Fibroblast of lung (primary cell): Measurements from ENCODE around the gene NEDD4L.

Experiments used
- EZH2 ChIP-seq: IDR thresholded peaks from 2 replicates; pipeline ENCODE4 v1.5.1; 2012; ENCODE audit warnings: low read length, control low read depth, mild to moderate bottlenecking; ENCODE audit errors: missing control alignments
- TF ChIP-seq, protein P1 (sequence below), 2 donors: IDR thresholded peaks in 1 of 2; conservative IDR thresholded peaks in 1 of 2; 1 replicate in 1 of 2; 2 replicates in 1 of 2; pipeline ENCODE4 v1.5.1; 2011 to 2012; ENCODE audit warnings: low read length in 2 of 2, control low read depth in 1 of 2, inconsistent platforms in 1 of 2, low read depth in 1 of 2, mild to moderate bottlenecking in 1 of 2

DNA sequence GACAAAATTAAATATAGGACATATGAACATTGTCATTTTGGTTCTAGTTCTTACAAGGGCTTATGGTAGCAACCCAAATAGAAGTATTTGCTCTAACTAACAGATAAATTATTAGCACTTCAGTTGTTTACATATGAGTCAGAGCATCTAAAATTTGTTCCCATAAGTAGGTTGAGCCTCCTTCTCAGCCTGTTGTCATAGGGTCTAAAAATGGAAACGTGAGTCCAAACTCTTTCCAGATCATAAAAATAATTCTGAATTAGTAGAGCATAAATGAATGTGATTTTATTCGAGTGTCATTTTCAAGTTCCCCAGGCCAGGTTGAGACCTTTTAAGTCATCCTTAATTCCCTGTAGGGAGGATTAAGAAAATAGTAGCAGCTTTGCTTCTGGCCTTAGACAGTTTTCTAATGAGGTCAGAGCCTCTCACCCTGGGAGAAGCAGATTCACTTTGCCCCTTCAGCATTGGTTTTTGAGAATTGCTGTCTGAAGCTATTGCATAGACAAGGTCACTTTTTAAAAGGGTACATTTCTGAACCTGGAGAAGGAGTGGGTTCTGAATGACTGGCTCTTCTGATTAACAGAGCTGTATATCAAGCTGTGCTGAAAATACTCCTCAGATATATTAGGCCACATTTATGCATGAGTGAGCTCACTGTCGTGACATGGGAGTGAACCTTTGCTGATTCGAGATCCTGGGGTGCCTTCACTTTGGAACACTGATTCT, 164.3 kb downstream of the NEDD4L start:
- TF ChIP-seq, protein P1, sequence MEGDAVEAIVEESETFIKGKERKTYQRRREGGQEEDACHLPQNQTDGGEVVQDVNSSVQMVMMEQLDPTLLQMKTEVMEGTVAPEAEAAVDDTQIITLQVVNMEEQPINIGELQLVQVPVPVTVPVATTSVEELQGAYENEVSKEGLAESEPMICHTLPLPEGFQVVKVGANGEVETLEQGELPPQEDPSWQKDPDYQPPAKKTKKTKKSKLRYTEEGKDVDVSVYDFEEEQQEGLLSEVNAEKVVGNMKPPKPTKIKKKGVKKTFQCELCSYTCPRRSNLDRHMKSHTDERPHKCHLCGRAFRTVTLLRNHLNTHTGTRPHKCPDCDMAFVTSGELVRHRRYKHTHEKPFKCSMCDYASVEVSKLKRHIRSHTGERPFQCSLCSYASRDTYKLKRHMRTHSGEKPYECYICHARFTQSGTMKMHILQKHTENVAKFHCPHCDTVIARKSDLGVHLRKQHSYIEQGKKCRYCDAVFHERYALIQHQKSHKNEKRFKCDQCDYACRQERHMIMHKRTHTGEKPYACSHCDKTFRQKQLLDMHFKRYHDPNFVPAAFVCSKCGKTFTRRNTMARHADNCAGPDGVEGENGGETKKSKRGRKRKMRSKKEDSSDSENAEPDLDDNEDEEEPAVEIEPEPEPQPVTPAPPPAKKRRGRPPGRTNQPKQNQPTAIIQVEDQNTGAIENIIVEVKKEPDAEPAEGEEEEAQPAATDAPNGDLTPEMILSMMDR (conservative IDR thresholded peaks at IDR 0.05 in 1 of 2, IDR thresholded peaks at IDR 0.05 in 1 of 2; ENCODE audit: low read depth in 1 of 2, low read length in 2 of 2): no peak
- TF ChIP-seq EZH2: no peak
